Measurements from ENCODE around the gene SEL1L3.
"Not testable (repeated sequence)": the region's sequence is repeated elsewhere in the genome, so short reads cannot be mapped to it uniquely, and the experiment has no call there.

The SEL1L3 gene

DNA sequence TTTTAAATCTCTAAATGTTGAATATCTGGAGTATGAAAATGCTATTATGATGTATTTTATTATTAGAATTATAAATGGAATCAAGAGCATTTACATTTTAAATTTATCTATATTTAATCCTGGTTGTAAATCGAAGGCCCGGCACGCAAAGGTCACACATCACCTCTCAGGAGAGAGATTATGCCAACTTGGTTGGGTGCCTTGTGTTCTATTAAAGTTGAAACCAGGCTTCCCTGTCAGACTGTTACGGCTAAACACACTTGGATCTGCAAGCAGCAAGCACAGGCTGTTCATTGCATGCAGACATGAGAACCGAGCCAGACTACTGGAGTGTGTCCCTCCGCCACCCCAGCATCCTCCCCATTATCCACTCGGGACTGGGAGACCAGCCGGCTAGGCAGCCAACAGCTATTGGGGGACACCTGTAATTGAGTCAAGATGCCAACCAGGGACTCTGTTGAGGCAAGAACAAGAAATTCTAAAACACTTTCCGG, 16.4 kb upstream of the SEL1L3 start:
- DNase-seq = no peak

DNA sequence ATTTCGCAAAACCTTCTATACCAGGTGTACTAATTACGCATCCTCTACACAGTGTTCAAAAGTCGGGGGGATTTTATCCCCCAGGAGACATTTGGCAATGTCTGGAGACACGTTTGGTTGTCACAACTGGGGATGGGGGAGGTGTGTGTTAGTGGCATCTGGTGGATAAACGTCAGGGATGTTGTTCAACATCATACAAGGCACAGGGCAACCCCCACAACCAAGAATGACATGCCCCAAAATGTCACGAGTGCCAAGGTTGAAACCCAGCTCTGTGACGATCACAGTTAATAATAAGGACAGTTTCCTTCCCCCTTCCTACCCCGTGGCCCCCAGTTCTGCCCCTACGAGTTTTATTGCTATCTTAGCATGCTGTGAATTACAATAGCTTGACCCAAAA, 15.9 kb upstream of the SEL1L3 start:
- DNase-seq = no peak

- no peak for DNase-seq
Measured at GRCh38 chr4:25875281-25875745, 12.5 kb upstream of the SEL1L3 start.

GRCh38 chr4:25874655-25875054, 11.9 kb upstream of the SEL1L3 start:
- DNase-seq = no peak

- no peak for DNase-seq
Measured at GRCh38 chr4:25873632-25874129, 10.9 kb upstream of the SEL1L3 start.

DNA sequence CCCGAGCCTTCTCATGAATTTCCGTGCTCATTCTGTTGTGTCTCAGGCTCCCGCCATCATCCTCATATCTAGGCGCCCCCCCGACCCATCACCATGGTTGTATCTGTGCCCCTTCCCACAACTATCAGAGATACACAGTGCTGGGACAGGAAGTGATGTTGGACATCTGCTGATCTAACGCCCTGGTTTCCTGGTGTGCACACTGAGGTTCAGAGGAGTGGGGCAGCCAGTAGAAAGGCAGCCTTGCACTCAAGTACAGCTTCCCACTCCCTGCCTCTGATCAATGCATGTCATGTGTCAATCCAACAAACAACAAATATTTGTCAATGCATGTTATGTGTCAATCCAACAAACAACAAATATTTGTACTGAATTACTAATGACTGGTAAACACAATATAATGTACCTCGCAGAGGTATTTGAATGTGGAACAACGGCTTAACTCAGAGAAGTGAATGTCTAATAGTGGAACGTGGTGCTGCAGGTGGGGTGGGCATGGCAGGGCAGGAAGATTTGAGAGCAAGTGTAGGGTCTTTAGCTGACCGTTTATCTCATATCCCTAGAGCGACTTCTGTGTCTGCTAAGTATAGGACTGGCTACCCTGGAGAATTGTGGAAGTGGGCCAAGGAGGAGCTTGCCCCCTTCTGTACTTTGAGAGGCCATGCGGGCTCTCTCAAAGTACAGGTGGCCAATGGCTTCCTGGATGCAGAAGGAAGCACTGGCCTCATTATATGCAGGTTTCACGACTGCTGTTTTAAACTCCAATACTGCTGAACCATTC, 10.3 kb upstream of the SEL1L3 start:
- DNase-seq = no peak

DNA sequence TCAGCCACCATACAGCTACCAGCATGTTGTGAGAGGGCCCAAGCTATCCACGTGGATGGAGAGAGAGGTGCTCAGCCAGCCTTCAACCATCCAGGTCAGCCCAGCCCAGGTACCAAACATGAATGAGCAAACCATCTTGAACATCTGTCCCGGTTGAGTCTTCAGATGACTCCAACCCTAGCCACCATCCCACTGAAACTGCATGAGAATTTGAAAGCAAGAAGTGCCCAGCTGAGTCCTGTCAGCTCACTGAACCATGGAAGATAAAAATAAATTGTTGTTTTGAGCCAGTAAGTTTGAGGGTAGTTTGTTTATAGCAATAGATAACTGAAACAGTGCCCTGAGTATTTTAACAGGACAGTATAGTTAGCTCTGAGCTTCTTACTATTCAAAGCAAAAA, 7.3 kb upstream of the SEL1L3 start:
- DNase-seq = no peak

GRCh38 chr4:25867781-25868294, 5.0 kb upstream of the SEL1L3 start:
- DNase-seq = no peak

DNA sequence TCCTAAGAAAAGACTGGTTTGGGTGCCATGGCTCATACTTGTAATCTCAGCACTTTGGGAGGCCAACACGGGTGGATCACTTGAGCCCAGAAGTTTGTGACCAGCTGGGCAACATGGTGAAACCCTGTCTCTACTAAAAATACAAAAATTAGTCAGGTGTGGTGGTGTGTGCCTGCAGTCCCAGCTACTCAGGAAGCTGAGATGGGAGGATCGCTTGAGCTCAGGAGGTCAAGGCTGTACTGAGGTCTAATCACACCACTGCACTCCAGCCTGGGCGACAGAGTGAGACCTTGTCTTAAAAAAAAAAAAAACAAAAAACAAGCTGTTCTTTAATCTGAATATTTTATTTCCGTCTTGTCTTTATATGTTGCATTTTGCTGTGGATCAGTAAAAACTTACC, 3.6 kb upstream of the SEL1L3 start:
- DNase-seq = not testable (repeated sequence)

DNA sequence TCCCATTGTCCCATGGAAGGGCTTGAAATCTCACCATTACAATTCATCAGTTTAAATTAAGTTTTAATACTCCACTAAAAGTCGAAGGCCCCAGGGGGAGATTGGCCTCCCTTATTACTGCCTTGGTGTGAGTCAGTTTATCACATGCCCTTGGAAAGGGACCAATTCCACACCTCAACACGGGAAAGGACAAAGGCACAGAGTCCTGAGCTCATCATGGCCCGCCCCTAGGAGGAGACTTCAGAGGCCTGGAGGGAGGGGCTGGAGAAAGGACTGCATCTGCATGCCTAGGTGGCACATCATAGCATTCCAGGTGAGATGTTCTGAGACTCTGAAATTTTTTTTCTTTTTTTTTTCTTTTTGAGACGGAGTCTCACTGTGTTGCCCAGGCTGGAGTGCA, 2.8 kb upstream of the SEL1L3 start:
- no peak for DNase-seq

DNA sequence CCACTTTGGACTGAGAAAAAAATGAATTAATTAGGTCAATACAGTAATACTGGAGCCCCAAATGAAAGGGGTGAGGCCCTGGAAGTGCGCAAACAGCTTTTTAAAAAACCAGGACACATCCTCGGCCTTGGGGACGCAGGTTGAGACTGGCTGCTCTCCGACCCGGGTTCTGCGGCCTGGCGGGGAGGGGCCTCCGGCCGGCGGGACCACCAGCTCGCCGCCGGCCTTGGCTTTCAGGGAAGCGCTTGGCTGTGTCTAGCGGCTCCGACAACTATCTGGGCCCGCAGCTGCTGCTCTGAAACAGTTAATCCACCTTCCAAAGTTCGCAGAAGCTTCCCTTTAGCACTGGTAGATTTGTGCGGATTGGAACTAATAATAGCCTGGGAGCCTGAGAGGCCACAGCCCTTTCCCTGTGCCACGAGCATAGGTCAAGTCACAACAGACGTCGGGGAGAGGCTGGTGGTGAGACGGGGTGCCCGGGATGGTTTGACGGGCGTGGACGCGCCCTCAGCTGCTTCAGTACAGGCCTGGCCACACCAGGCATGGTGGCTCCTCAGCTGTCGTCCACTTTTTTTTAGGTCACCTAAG, 1.1 kb upstream of the SEL1L3 start:
- DNase-seq = no peak

- peak; percentile 7 to 11 for DNase-seq
Measured at GRCh38 chr4:25863347-25863784, 578 bp upstream of the SEL1L3 start.

- no peak for DNase-seq
Measured at GRCh38 chr4:25861951-25862410, 807 bp downstream of the SEL1L3 start.

- DNase-seq = no peak
Measured at GRCh38 chr4:25861280-25861950, 1.4 kb downstream of the SEL1L3 start.

DNA sequence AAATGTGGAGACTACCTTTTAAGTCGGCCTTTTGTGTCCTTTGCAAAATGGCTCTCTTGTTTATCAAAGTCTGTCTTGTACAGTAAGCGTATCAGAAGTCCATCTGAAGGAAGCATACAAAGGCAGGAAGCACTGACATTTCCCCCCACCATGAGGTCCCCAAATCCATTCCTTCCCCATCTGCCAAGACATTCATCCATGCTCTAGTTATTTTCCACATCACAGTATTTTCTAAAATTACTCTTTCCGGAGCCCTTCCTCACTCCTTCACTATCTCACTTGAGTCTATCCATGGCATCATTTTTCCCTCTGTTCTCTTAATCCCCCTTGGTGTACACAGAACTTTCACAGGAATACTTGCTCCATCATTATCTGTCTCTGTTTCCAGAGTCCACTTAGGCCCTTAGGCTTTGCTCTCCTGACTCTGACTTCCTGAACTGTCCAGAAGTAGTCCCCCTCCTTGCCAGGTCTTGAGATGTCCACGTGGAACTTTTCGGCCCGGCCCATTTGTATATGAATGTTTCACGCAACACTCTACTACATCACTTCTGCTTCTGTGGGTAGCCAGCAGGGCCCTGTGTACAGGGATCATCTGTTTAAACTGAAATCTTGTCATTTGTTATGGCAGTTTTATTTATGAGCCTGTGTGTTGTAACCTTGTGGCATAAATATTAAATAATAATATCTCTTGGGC, 2.1 kb downstream of the SEL1L3 start:
- no peak for DNase-seq

- DNase-seq = no peak
Measured at GRCh38 chr4:25859429-25860148, 3.2 kb downstream of the SEL1L3 start.

DNA sequence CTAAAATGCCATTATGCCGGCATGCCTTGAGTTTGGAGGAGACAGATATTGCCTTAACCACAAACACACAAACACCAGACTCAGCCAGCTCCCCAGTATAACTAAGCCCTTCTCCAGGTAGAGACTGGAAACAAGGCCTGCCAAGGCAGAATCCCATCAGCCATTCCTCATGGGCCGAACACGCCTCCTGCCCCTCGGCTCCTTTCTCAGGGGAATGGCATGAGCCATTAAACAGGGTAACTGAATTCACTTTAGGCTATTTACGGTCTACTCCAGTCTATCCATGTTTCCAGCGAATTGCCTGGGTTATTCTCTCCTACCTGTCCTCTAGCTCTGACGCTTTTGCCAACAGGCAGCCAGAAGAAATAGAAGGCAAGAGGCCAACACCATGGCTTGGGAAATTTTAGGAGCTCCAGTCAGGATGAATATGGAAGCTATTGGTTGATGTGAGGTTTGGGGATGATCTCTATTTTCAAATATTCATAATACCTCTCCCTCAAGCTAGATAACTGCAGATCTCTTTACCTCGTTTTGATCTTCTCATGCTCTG, 4.9 kb downstream of the SEL1L3 start:
- no peak for DNase-seq

GRCh38 chr4:25857403-25857802, 5.4 kb downstream of the SEL1L3 start:
- DNase-seq = no peak

DNA sequence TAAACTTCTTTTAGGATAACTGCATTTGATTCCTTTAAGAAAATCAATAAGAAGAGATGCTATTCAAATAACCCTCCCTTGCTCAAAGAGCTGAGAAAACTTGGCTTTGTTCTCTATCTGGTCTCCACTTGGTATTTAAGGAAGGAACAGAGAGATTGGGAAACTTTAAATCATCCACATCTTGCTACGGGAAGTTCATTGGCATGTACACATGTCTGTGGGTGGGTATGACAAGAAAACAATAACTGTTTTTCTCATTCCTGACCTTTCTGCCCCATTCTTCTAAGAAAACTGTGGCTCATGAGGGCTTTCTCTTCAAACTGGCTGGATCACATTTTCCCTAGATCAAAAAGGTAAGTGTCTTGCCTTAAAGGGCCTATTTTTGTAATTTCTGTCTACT, 6.0 kb downstream of the SEL1L3 start:
- DNase-seq = no peak

GRCh38 chr4:25852103-25852502, 10.7 kb downstream of the SEL1L3 start:
- no peak for DNase-seq

DNA sequence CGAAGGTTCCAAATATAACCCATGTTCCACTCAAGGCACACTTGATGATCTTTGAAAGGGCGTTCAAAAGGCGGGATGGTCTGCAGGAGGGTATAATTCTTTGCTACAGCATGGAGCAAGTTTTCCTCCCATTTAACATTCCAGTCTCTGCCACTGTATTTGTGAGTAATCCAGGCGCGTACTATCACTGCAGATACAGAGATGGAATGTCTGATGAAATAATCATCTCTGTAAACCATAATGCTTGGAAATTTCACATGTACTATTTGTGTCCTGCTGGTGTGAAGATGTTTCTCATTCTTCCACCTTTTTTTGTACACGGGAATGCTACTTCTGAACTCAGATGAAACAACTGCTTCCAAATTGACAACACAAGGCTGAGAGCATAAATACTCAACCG, 15.5 kb downstream of the SEL1L3 start:
- DNase-seq = no peak

Data from SHP77 (cell line).